SK-N-SH (cell line): ENCODE results near the gene TRIL. TPM values are rescaled to one million over a fixed set of nuclear protein-coding genes. Genes with fewer than 3 reads are reported as not detected.

Experiments
- CTCF ChIA-PET: fragments of 300-600, 350-600 bp; formaldehyde crosslinking; extraction: SDS; loops from one replicate; lab custom pipeline; 2021; lab: Yijun Ruan, JAX
- POLR2A ChIA-PET: fragments of 350-600 bp; sonication (Branson Sonifier 250); formaldehyde crosslinking; extraction: SDS; loops from one replicate; lab custom pipeline; 2020; ENCODE audit warnings: antibody characterized with exemption, inconsistent platforms; lab: Yijun Ruan, JAX
- DNase-seq: peaks from one replicate; pipeline ENCODE4 v3.0.0; 2012
- H2AFZ ChIP-seq: fragments of 200-600 bp; sonication (generic); 2 replicates; pipeline ENCODE4 v1.8.1; 2016; ENCODE audit warnings: antibody characterized with exemption, mild to moderate bottlenecking, low read depth
- H3F3A ChIP-seq: fragments of 200-600 bp; sonication (generic); replicated peaks from 2 replicates; pipeline ENCODE3; 2016; ENCODE audit warnings: antibody characterized with exemption, mild to moderate bottlenecking; ENCODE audit not compliant: insufficient read depth
- H3K27ac ChIP-seq, 2 experiments: fragments of 200-500 bp in 1 of 2; fragments of 200-600 bp in 1 of 2; sonication (Bioruptor generic) in 1 of 2; sonication (generic), shearing (Covaris generic) in 1 of 2; 2 replicates each; pipeline versions ENCODE4 v1.5.1 to v1.6.1; 2014 to 2016; ENCODE audit warnings: low read depth in 2 of 2, inconsistent platforms in 1 of 2, low read length in 1 of 2, mild to moderate bottlenecking in 1 of 2, mixed read lengths in 1 of 2
- H3K27me3 ChIP-seq: fragments of 200-600 bp; sonication (generic), shearing (Covaris generic); 2 replicates; pipeline ENCODE4 v1.6.1; 2016; ENCODE audit warnings: mixed run types; ENCODE audit not compliant: insufficient read depth
- H3K36me3 ChIP-seq, 2 experiments: fragments of 200-500 bp in 1 of 2; fragments of 200-600 bp in 1 of 2; sonication (Bioruptor generic) in 1 of 2; sonication (generic) in 1 of 2; replicated peaks in 1 of 2; 2 replicates each; pipeline versions ENCODE3 to v1.5.1; 2014 to 2016; ENCODE audit warnings: low read length in 1 of 2, mild to moderate bottlenecking in 1 of 2; ENCODE audit not compliant: insufficient read depth in 2 of 2, control insufficient read depth in 1 of 2
- H3K4me1 ChIP-seq, 2 experiments: fragments of 200-500 bp in 1 of 2; fragments of 200-600 bp in 1 of 2; sonication (Bioruptor generic) in 1 of 2; sonication (generic), shearing (Covaris generic) in 1 of 2; 2 replicates each; pipeline versions ENCODE4 v1.5.1 to v1.6.1; 2014 to 2016; ENCODE audit warnings: low read depth in 1 of 2, low read length in 1 of 2, mixed run types in 1 of 2; ENCODE audit not compliant: insufficient read depth in 2 of 2, control insufficient read depth in 1 of 2
- H3K4me2 ChIP-seq: fragments of 200-600 bp; sonication (generic), shearing (Covaris generic); 2 replicates; pipeline ENCODE4 v1.6.1; 2017; ENCODE audit warnings: mixed run types
- H3K4me3 ChIP-seq, 2 experiments: fragments of 200-500 bp in 1 of 2; fragments of 200-600 bp in 1 of 2; sonication (Bioruptor generic) in 1 of 2; sonication (generic), shearing (Covaris generic) in 1 of 2; 2 replicates each; pipeline versions ENCODE4 v1.5.1 to v1.8.1; 2014 to 2016; ENCODE audit warnings: low read depth in 2 of 2, inconsistent platforms in 1 of 2, low read length in 1 of 2, mild to moderate bottlenecking in 1 of 2, mixed read lengths in 1 of 2, moderate library complexity in 1 of 2
- H3K79me2 ChIP-seq: fragments of 200-600 bp; sonication (generic); 2 replicates; pipeline ENCODE4 v1.8.1; 2017; ENCODE audit warnings: mild to moderate bottlenecking; ENCODE audit not compliant: insufficient read depth
- H3K9ac ChIP-seq: fragments of 200-600 bp; sonication (generic); 2 replicates; pipeline ENCODE4 v1.6.1; 2017; ENCODE audit warnings: mixed run types
- H3K9me2 ChIP-seq: fragments of 200-600 bp; sonication (generic); 2 replicates; pipeline ENCODE4 v1.6.1; 2017; ENCODE audit warnings: mixed run types
- H3K9me3 ChIP-seq: fragments of 200-600 bp; sonication (generic); 2 replicates; pipeline ENCODE4 v1.6.1; 2017; ENCODE audit warnings: mixed run types, mild to moderate bottlenecking, moderate library complexity
- H4K20me1 ChIP-seq: fragments of 200-600 bp; sonication (generic); 2 replicates; pipeline ENCODE4 v1.6.1; 2017; ENCODE audit warnings: mild to moderate bottlenecking, mixed run types; ENCODE audit not compliant: insufficient read depth
- CTCF ChIP-seq: fragments of 200-600 bp; sonication (generic); IDR thresholded peaks from 2 replicates; pipeline ENCODE4 v1.6.1; 2017; ENCODE audit warnings: antibody characterized with exemption, mild to moderate bottlenecking, moderate library complexity
- GATA2 ChIP-seq: sonication (generic); formaldehyde crosslinking; IDR thresholded peaks from 2 replicates; pipeline ENCODE4 v1.5.0; 2020; ENCODE audit warnings: mild to moderate bottlenecking, missing genetic modification reagents
- JUND ChIP-seq: IDR thresholded peaks from 2 replicates; pipeline ENCODE4 v1.4.0; 2012
- NFIC ChIP-seq: IDR thresholded peaks from 2 replicates; pipeline ENCODE4 v1.4.0; 2012; ENCODE audit warnings: borderline replicate concordance
- PBX3 ChIP-seq: IDR thresholded peaks from 2 replicates; pipeline ENCODE4; 2012
- POLR2AphosphoS5 ChIP-seq: IDR thresholded peaks from 2 replicates; pipeline ENCODE4 v1.6.1; 2012; ENCODE audit warnings: low read depth, low read length
- RXRA ChIP-seq: IDR thresholded peaks from 2 replicates; pipeline ENCODE4 v1.4.0; 2012; ENCODE audit warnings: low read depth, mild to moderate bottlenecking, borderline replicate concordance
- USF1 ChIP-seq: IDR thresholded peaks from 2 replicates; pipeline ENCODE4 v1.4.0; 2012; ENCODE audit warnings: low read depth, borderline replicate concordance
- WGBS: methylation state at CpG from one replicate; pipeline ENCODE4 v1.1.6; 2017; ENCODE audit warnings: low lambda C conversion rate; 5-methylcytosine and 5-hydroxymethylcytosine counted together
- polyA plus RNA-seq, 3 experiments: library from polyadenylated mRNA; depleted of rRNA; stranded (reverse); fragments of >200 nt; gene quantifications; 2 replicates each; pipeline ENCODE4 v1.2.3, GENCODE V29; 2012

Gene TRIL
- polyA plus RNA-seq, 1 of the 3 experiments (the other 2 are of a cell fraction) = 0.18 TPM

- peaks cover 0 to 12% of the 10 kb centered on the region in 2 experiments; a peak in 1 of 4 replicates for H3K4me1 ChIP-seq
- H3K9ac ChIP-seq = no peak overlapping the region
- ChIA-PET CTCF (interaction anchor here (1.2 kb wide), 1 partner anchor 106 kb away, joined by 5 read pairs; no protein-coding TSS in a partner anchor), POLR2A (no interaction called here)
- 60% methylated on average over 12 of the region's 12 CpGs for WGBS
- H3K27me3 ChIP-seq = no peaks in the 10 kb centered on the region; the same call in 1 of the 2 replicates
- H4K20me1 ChIP-seq = no peaks in the 10 kb centered on the region
- no peak overlapping the region for H3K4me2 ChIP-seq
- no peaks in the 10 kb centered on the region for H3K9me3 ChIP-seq
- no peaks in the 10 kb centered on the region for H3K79me2 ChIP-seq
- no peak overlapping the region for H3K27ac ChIP-seq
- no peak for DNase-seq
- H3F3A ChIP-seq = no peaks in the 10 kb centered on the region
- no peaks in the 10 kb centered on the region for H3K9me2 ChIP-seq
- TF ChIP-seq RXRA = no peak
- H3K4me3 ChIP-seq = no peak overlapping the region
- no peak overlapping the region for H2AFZ ChIP-seq
- no peaks in the 10 kb centered on the region for H3K36me3 ChIP-seq
These were observed 42.0 kb upstream of the TRIL start for GRCh38 chr7:28999895-29000716.

GRCh38 chr7:28999427-28999826 is 41.3 kb upstream of the TRIL start:
- H3K9ac ChIP-seq = no peak overlapping the region
- no peaks in the 10 kb centered on the region for H3K9me2 ChIP-seq
- no peak overlapping the region for H2AFZ ChIP-seq
- ChIA-PET CTCF (interaction anchor here (1.2 kb wide), 2 partner anchors 43 to 107 kb away, joined by 3 to 5 read pairs; no protein-coding TSS in a partner anchor), POLR2A (no interaction called here)
- no peaks in the 10 kb centered on the region; the same call in 1 of the 2 replicates for H3K27me3 ChIP-seq
- TF ChIP-seq POLR2AphosphoS5 = no peak
- no peak for TF ChIP-seq CTCF
- no peak for TF ChIP-seq PBX3
- TF ChIP-seq GATA2 (CRISPR knock-in tag) = no peak
- no peak for TF ChIP-seq NFIC
- no peak for TF ChIP-seq JUND
- TF ChIP-seq USF1 = no peak
- DNase-seq = no peak
- no peak overlapping the region for H3K4me2 ChIP-seq
- no peaks in the 10 kb centered on the region for H3K36me3 ChIP-seq
- no peaks in the 10 kb centered on the region for H4K20me1 ChIP-seq
- 86% methylated on average over 5 of the region's 5 CpGs for WGBS
- no peaks in the 10 kb centered on the region for H3F3A ChIP-seq
- H3K4me1 ChIP-seq = peaks cover 0 to 12% of the 10 kb centered on the region in 2 experiments; a peak in 1 of 4 replicates
- no peak overlapping the region for H3K4me3 ChIP-seq
- H3K79me2 ChIP-seq = no peaks in the 10 kb centered on the region
- no peak overlapping the region for H3K27ac ChIP-seq
- H3K9me3 ChIP-seq = no peaks in the 10 kb centered on the region
